ENCODE results near the gene PHF13.
"Not testable (repeated sequence)": the region's sequence is repeated elsewhere in the genome, so short reads cannot be mapped to it uniquely, and the experiment has no call there.

Gene PHF13

DNA sequence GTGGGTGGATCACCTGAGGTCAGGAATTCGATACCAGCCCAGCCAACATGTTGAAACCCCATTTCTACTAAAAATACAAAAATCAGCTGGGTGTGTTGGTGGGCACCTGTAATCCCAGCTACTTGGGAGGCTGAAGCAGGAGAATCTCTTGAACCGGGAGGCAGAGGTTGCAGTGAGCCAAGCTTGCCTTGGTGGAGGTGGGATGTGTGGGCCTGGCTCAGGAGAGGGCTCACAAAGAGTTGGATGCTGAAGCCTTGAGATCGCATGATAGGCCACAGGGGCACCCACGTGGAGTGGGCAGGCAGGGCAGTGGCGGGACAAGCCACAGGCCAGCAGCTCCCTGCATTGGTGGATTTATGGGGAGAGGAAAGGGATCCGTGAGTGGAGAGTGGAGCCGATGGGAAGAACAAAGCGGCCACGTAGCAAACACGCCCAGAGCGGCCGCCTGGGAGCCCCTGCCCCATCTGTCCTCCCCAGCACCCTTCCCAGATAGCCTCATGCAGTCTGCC is 15.5 kb downstream of the PHF13 start:
- no peak for DNase-seq (ENCODE audit: low read depth)

DNA sequence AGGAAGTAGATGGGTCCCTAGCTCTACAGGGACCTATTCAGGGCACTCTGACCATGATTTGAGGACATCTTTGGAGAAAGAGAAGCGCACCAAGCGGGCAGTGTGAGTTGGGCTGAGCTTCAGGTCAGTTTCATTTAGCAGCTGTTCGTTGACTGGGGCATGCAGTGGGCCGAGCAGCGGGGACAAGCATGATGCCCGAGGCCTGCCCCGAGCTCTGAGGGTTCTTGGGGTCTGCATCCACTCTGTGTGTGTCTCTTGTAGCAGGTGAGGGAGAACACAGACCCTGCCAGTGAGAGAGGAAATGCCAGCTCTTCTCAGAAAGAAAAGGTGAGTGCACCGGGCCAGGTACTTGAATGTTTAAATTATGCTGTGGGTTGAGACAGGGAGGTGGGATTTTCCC is 16.5 kb downstream of the PHF13 start:
- DNase-seq (ENCODE audit: low read depth): no peak

DNA sequence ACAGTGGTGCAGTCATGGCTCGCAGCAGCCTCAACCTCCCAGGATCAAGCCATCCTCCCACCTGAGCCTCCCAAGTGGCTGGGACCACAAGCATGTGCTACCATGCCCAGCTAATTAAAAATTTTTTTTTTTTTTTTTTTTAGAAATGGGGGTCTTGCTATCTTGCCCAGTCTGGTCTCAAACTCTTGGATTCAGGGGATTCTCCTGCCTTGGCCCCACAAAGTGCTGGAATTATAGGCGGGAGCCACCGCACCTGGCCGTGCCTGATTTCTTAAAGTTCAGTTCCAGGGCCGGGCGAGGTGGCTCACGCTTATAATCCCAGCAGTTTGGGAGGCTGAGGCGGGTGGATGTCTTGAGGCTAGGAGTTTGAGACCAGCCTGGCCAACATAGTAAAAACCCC is 17.5 kb downstream of the PHF13 start:
- no peak for DNase-seq (ENCODE audit: low read depth)

DNA sequence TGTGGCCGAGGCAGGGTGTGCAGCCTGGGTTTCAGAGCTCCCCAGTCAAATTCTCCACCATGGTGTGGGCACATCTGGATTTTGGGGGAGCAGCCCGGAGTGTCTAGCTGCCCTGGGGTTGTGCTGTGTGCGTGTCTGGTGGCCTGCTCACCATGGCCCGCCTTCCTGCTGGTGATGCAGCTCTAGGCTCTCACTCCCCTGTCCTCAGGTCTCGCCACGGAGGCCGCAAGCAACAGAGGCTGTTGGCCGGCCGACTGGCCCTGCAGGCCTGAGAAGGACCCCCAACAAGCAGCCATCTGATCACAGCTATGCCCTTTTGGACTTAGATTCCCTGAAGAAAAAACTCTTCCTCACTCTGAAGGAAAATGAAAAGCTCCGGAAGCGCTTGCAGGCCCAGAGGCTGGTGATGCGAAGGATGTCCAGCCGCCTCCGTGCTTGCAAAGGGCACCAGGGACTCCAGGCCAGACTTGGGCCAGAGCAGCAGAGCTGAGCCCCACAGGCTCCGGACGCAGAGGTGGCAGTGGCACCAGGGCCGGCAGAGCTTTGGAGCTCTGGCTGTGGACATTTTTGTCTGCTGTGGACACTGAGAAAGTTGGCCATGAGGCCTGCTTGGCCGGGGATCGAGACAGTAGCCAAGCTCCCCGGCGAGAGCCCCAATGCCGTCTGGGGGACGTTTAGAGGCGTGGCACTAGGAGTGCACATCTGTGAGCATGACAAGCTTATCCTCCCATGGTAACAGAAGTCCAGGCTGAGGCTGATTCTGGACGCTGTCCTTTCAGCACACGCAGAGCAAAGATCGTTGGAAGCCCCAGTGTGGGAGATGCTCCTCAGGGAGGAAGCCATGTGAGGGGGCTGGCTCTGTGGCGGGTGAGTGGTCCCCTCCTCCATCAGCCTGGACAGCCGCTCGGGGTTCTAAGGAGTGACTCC is 19.3 kb downstream of the PHF13 start:
- DNase-seq (ENCODE audit: low read depth): no peak

DNA sequence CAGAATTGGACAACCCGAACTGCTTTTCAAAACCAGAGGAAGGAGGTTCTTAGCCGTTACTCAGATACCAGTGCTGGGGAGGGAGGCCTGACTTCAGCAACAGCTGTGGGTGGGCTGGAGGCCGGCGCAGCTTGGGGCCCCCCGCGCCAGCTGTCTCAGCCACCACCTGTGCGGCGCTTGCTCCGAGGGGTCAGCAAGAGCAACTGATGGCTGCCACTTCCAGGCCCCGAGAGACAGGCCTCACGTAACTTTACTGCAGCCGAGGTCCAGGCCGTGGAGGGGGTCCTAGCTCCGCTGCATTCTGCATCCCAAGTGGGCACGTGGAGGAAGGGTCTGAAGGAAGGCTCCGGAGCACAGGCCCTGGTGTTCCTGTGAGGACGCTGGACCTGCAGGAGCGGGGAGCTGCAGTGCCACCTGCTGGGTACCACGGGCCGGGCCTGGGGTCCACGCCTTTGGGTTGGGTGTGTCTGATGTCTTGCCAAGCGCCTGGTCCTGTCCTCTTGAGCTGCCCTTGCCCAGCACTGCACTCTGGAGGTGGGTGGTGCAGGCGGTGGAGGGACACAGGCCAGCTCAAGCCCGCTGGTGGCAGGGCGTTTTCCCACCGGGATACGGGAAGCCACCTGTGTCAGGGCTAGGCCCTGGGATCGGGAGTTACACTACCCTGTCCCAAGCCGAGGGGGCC is 21.0 kb downstream of the PHF13 start:
- DNase-seq (ENCODE audit: low read depth): no peak

DNA sequence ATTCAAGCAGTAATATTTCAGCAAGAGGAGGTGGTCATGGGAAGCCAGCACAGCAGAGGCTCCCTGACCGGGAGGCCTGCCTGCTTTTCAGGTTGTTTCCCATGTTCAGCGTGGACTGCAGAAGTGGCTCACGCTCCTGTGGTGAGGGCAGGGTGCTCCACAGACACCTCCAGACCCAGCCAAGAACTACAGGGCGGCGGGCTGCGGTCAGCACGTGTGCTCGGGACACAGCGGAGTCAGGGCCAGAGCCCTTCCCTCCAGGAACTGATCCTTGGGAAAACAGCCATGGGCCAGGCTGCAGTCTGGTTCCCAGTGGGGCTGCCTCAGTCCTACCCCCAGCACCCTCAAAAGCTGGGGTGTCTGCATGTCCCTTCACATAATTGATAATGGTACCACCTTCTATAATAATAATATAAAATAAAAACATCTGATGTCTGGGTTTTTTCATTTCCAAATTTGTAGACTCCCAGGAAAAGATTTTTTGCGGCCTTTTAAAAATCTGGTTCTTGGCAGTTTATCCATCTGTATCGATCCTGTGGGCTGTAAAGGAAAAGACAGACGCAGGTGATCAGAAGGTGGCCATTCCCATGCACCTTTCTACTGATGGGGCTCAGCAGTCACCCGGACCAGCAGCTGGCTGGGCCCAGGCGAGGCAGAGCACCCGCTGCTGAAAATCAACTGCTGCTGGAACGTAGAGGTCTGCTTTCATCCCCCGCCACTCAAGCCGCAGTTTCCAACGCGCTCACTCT is 21.8 kb downstream of the PHF13 start:
- DNase-seq (ENCODE audit: low read depth): no peak

DNA sequence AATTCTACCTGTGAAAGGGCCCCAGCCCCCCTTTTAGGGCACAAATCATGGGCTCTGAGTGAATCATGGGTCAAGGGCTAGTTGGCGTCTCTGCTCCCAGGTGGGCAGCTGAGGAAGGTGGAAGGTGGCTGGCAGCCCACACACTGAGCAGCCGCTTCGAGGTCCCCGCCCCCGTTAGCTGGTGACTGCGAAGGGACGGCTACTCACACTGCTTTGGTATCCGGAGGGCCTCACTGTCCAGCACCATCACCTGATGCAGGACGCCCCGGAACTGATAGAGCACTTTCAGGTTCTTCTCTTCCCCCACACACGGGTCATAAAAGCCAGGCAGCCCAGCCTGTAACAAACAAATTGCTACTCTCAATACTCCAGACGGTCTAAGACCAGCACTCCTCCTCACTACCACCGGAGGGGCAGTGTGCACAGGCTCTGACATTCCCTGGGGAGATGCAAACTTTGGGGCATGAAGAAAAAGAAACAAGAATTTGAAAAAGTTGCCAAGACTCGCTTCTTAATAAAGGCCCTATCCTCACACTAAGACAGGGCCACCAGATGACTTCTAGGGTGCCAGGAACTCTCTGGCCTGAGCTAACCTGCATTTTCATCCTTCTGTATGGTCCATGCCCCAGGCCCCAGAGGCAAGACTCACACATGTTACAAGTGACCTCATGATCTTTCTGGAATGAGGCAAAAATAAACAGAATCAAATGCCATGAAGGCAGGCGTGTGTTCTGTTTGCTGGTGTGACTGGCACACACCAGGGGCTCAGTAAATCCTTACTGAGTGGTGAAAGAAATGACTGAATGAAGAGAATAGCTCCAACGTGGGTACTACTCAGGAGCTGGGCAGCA is 22.6 kb downstream of the PHF13 start:
- DNase-seq (ENCODE audit: low read depth): no peak

DNA sequence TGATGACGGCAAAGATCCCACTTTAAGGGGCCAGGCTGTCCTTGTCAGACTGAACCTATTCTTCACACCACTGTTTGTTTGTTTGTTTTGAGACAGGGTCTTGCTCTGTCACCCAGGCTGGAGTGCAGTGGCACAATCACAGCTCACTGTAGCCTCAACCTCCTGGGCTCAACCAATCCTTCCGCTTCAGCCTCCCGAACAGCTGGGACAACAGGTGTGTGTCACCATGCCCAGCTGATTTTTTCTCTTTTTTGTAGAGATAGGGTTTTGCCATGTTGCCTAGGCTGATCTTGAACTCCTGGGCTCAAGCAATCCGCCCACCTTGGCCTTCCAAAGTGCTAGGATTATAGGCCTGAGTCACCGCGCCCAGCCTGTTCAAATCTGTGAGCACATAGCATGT is 23.2 kb downstream of the PHF13 start:
- not testable (repeated sequence) for DNase-seq (ENCODE audit: low read depth)

DNA sequence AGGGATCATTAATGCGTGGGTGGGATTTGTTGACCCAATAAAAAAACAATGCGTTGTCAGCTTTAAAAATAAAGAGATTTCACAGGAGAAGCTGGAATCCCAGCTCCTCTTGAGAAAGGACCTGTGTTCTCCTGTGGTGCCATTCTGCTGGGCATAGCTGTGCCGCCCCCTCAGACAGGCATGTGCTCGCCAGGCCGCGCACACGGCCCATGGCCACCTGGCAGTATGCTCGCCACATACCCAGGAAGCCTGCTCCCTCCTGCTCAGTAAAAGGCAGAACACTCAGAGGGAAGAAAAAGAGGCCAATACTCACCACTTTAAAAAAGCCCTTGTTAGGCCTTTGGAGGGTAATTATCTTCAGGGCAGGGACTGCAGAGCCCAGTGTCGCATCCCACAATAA is 24.2 kb downstream of the PHF13 start:
- DNase-seq (ENCODE audit: low read depth): no peak

DNA sequence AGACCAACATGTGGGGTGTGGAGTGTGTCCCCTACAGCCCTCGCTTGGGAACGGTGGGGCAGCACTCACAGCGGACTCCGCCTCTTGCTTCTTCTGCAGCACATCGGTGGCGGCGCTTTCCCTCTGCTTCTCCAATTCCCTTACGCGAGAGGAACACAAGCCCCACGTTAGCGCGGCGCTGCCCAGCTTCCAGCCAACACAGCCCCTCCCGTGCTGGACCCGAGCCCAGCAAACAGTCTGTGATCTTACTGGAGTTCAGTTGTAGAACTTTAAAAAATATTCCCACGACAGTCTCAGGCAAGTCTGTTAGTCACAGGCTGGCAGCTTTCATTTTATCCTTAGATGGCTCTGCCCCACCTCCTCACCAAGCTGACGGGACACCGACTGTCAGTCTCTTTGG is 24.7 kb downstream of the PHF13 start:
- no peak for DNase-seq (ENCODE audit: low read depth)

DNA sequence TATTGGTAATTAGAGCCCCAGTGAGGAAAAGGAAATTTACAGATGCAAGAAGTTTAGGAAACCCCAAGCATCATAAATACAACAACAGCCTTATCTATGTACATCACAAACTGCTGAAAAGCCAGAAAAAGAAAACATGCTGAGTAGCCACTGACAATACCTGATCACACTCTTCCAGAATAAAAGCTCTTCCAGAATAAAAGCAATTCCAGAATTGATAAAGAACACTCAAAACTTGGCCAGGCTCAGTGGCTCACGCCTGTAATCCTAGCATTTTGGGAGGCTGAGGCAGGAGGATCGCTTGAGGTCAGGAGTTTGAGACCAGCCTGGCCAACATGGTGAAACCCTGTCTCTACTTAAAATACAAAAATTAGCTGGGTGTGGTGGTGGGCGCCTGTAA is 27.3 kb downstream of the PHF13 start:
- DNase-seq (ENCODE audit: low read depth): not testable (repeated sequence)

DNA sequence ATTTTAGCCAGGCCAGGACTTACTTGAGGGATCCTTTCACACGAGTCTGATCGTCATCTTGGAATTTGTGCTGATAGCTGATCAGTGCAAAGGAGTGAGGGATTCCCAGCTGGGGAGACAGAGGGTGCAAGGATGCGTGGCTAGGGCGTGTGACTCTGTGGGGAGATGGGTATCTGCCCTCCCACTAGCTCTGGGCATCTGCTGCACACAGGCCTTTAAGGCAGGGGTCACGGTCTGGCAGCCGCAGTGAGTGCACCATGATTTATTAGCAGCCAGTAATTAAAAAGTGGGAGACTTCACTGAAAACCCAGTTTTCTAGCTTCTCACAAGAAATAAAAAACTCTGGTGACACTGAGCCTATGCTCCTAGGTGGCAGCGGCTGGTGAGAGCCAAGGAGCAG is 31.5 kb downstream of the PHF13 start:
- DNase-seq (ENCODE audit: low read depth): no peak

DNA sequence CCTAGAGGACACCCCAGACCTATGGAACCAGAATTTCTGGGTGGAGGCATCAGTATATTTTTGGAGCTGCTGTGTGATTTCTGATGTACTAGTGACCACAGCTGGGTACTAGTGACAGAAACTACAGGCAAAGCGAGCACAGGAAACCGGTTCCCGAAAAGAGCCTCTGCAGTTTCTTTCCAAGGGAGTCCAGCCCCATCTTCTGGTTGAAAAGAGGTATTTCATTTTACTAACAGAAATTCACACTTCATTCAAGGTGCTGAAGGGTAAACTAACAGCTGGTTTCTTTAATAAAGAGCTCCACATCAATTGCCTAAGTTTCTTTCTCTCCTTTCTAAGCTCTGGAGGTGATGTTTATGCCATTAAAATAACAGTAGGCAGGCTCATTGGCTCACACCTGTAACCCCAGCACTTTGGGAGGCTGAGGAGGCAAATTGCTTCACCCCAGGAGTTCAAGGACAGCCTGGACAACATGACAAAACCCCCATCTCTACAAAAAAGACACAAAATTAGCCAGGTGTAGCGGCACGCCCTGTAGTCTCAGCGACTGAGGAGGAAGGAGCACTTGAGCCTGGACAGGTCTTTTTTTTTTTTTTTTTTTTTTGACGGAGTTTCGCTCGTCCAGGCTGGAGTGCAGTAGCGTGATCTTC is 33.1 kb downstream of the PHF13 start:
- DNase-seq (ENCODE audit: low read depth): peak; percentile 10

DNA sequence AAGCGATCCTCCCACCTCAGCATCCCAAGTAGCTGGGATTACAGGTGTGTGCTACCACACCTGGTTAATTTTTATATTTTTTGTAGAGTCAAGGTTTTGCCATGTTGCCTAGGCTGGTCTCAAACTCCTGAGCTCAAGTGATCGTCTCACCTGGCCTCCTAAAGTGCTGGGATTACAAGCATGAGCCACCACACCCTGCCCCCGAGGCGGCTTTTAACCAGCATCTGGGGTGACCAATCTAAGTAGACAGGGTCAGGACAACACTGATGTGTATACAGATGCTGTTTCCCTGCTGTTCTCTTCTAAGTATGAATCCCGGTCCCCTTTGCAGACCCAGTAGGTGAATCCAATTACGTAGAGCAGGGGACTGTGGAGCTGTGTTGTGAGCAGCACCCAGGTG is 35.0 kb downstream of the PHF13 start:
- DNase-seq (ENCODE audit: low read depth): no peak

DNA sequence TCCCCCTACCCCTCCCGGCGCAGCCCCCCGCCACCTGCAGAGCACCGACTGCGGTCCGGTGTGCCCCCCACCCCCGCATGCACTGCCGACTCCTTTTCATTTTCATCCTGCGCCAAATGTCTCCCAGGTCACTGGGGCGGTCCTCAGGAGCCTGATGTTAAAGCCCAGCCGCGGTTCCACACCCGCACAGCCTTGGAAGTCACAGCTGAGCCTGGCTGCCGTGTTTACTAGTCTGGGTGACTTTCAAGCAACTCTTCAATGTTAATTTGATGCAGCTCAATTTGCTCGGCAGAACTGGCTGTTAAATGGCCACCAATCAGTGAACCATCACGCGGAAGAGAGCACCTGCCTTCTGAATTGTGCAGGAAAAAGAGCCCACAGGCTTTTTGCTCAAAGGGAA is 38.4 kb downstream of the PHF13 start:
- DNase-seq (ENCODE audit: low read depth): no peak

DNA sequence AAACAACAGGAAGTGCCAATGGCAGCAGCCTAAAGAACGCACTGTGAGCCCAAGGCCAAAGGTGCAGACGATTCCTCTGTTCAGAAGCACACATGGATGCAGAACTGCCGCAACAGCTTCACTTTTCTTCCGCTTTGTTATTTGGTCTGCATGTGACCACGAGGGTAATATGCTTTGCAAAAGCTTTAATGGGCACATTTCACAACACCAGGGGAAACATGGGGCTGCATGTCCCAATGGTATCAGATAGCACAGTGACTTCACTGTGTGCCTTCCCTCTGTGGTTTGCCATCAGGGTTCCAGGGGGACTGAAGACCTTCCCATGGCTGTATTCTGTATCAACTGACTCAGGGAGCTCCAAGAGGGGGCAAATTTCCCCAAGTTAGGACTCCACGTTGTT is 39.5 kb downstream of the PHF13 start:
- no peak for DNase-seq (ENCODE audit: low read depth)

DNA sequence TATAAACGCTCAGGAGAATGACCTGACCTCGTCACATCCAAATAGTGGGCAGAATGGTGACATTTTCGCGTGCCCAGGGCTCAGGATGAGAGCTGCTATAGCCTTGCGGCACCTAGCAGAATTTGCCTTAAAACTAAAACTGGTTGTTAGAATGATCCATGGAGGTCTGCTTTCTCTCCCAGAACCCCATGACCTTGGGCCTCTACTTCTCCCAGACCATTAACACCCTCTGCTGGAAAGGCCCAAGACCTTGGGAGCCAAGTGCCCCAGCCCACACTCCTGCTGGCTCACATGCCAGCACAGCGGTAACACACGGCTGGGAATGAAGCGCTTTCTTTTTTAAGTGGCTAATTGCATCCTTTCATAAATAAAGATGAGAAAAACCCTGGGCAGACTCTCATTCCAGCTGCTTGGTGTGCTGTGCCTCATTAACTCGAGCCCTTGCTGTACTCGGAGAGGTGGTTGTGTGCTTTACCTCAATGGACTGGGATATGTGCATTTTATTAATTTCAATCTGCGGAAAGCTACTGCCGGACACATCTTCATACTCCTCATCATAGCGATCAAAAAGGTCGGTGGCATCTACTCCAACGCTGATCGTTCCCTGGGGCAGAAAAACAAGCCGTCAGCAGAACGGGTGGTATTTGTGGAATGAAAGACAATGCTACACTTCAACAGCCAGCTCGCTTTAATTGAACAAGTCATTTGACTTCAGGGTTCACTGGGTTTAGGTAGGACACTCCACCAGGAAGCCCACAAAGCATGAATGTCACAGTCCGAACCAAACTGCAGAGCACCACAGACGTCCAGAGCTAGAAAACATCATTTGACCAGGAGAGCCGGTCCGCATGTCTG is 40.1 kb downstream of the PHF13 start:
- DNase-seq (ENCODE audit: low read depth): no peak

DNA sequence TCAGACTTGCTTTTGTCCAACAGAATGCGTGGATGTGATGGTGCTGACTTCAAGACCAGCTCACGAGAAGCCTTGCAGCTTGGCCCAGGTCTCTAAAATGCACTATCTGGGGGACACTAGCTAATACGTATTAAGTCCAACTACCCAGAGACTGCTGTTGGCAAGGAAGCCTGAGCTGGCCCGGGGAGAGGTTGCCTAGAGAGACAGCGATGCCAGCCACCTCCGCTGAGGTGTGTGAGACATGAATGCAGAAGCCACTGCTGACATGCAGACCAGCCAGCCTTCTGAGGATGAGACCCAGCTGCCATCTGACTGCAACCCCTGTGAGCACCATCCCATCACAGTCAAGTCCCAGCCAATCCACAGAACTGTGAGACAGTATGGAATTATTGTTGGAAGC is 43.6 kb downstream of the PHF13 start:
- no peak for DNase-seq (ENCODE audit: low read depth)

DNA sequence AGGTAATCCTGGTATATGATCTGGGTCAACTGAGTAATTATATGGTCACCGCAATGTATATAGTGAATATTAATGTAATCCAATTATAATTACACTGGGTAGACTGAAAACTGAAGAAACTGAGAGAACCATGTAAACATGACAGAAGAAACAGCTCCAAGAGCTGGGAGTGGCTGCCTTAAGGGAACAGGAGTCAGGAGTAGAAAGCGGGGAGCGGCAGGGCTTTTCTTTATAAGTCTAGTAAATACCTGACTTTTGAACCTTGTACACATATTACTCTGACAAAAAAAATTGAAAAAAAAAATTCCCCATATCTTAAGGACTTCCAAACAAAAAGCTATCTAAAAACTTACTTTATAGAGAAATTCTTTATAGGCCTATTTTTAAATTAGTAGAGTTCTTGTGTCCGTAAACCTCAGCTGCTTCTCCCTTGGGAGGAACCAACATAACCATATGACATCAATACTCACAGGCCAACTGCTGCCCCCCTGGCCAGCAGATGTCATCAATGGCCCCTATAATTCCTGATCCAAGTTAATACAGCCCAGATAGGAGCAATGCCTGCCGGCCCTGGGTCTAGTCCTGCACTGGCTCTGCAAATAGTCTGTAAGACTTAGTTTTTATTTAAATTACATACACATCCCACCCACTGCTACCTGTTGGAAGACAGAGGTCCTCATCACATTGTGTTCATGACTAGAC is 45.0 kb downstream of the PHF13 start:
- DNase-seq (ENCODE audit: low read depth): no peak
